Mammary epithelial cell (primary cell): Measurements from ENCODE around the gene MUC5B.

Experiments used
- CTCF ChIP-seq, 2 donors: IDR thresholded peaks in 1 of 2; conservative IDR thresholded peaks in 1 of 2; 2 replicates each; pipeline ENCODE4 v1.5.1; 2011 to 2012; ENCODE audit warnings: inconsistent platforms in 2 of 2, low read length in 2 of 2, mild to moderate bottlenecking in 2 of 2, control low read depth in 1 of 2, low read depth in 1 of 2; ENCODE audit not compliant: insufficient read depth in 1 of 2; ENCODE audit errors: extremely low read depth in 1 of 2
- EZH2 ChIP-seq: IDR thresholded peaks from 2 replicates; pipeline ENCODE4 v1.6.1; 2012; ENCODE audit warnings: low read length, inconsistent platforms, borderline replicate concordance

- no peak for TF ChIP-seq CTCF (conservative IDR thresholded peaks at IDR 0.05 in 1 of 2, IDR thresholded peaks at IDR 0.05 in 1 of 2; ENCODE audit: extremely low read depth in 1 of 2, insufficient read depth in 1 of 2, low read depth in 1 of 2, low read length in 2 of 2)
- TF ChIP-seq EZH2, result no peak
Measured at GRCh38 chr11:1197886-1198560, 24.8 kb upstream of the MUC5B start.
